Esophagus muscularis mucosa (tissue), 4 donors: ENCODE data around the gene PROZ. TPM values are rescaled to one million over a fixed set of nuclear protein-coding genes. Genes with fewer than 3 reads are reported as not detected.

Experiments
- DNase-seq: peaks from one replicate; pipeline ENCODE4 v3.0.0-alpha.2; 2017; ENCODE audit errors: extremely low spot score
- H3K27ac ChIP-seq, 4 donors: fragments of 200-600 bp; sonication (generic); replicated peaks in 1 of 4; 1 replicate in 3 of 4; 2 replicates in 1 of 4; pipeline ENCODE4 v1.5.1; 2016 to 2019; ENCODE audit warnings: mild to moderate bottlenecking in 1 of 4
- H3K27me3 ChIP-seq, 4 donors: fragments of 200-600 bp; sonication (generic); one replicate each; pipeline versions ENCODE4 v1.5.1 to v1.6.0; 2016 to 2019
- H3K36me3 ChIP-seq, 4 donors: fragments of 200-600 bp; sonication (generic); one replicate each; pipeline ENCODE4 v1.5.1; 2016 to 2019
- H3K4me1 ChIP-seq, 4 donors: fragments of 200-600 bp; sonication (generic); one replicate each; pipeline ENCODE4 v1.5.1; 2016 to 2019
- H3K4me3 ChIP-seq, 4 donors: fragments of 200-600 bp; sonication (generic); 1 replicate in 2 of 4; 2 replicates in 2 of 4; pipeline ENCODE4 v1.5.1; 2016 to 2019; ENCODE audit warnings: mild to moderate bottlenecking in 4 of 4, moderate library complexity in 1 of 4
- H3K9me3 ChIP-seq, 4 donors: fragments of 200-600 bp; sonication (generic); 1 replicate in 3 of 4; 2 replicates in 1 of 4; pipeline ENCODE4 v1.5.1; 2016 to 2019
- EP300 ChIP-seq: sonication (generic); formaldehyde crosslinking; IDR thresholded peaks from one replicate; pipeline ENCODE4 v1.6.1; 2017; ENCODE audit warnings: antibody characterized with exemption
- POLR2A ChIP-seq: fragments of 450-650 bp; IDR thresholded peaks from one replicate; pipeline ENCODE4 v1.6.1; 2017; ENCODE audit warnings: antibody characterized with exemption, moderate library complexity, mild to moderate bottlenecking, low read depth
- POLR2AphosphoS5 ChIP-seq, 2 donors: sonication (generic); formaldehyde crosslinking; IDR thresholded peaks; one replicate each; pipeline ENCODE4 v1.6.1; 2017; ENCODE audit warnings: antibody characterized with exemption in 2 of 2
- WGBS: methylation state at CpG from one replicate; pipeline ENCODE4 v1.1.5; 2018; 5-methylcytosine and 5-hydroxymethylcytosine counted together
- intact Hi-C: fragments of 100-400 bp; cut with DNase I; formaldehyde crosslinking; loops from one replicate; pipeline ENCODE4 v1.15.1; 2023
- total RNA-seq, 4 donors: library from RNA; depleted of rRNA; stranded (reverse); fragments of >200 nt; gene quantifications; one replicate each; pipeline versions ENCODE4 v1.1.0 to v1.2.1, GENCODE V29; 2016
- TF ChIP-seq, protein P1 (sequence below), 3 experiments: fragments of 200-600 bp in 2 of 3; fragments of 450-650 bp in 1 of 3; sonication (generic) in 2 of 3; IDR thresholded peaks; one replicate each; pipeline ENCODE4 v1.5.1; 2017 to 2019; ENCODE audit warnings: antibody characterized with exemption in 3 of 3, mild to moderate bottlenecking in 2 of 3, moderate library complexity in 1 of 3

The PROZ gene
- total RNA-seq, 4 donors from 2014 or later: not detected

DNA sequence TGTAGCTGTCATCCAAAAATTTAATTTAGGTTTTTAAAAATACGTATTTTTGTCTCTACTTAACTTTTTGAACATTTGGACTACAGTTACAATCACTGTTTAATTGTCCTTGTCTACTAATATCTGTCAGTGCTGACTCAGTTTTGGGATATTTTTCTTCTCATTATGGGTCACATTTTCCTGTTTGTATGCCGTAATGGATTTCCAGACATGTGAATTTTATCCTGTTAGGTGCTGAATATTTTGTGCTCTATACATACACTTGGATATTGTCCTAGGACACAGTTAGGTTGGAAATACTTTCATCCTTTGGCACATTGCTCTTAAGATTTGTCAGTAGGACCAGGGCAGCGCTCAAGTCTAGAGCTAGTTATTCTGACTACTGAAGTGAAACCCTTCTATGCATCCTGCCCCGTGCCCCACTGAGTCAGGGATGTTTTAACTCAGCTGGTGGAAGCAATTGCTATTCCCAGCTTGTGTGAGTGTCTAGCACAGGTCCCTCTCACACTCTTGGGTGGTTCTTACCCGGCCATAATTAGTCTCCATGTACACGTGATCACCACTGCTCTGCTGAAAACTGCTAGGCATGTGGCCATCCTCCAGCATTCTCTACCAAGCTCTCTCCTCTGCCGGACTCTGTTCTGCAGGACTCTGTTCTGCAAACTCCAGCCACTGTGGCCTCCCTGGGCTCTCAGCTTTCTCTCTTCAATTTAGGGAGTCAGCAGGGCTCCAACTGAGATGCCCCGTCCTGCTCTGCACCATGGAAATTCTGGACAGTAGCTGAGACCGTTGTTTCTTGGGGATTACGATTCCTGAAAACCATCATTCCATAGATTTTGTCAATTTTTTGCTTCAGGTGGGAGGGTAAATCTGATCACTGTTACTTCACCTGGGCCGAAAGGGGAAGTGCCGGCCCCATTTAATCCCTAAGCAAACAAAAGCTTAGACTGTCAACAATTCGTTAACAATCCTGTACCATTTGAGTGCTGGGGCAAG lies 11.1 kb downstream of the PROZ start:
- H3K4me1 ChIP-seq: peaks cover 0 to 3% (median 0%) of the 10 kb centered on the region in 4 donors
- intact Hi-C loops: no loop called here
- H3K9me3 ChIP-seq: no peaks in the 10 kb centered on the region
- H3K36me3 ChIP-seq: peaks cover 0 to 50% (median 19%) of the 10 kb centered on the region in 4 donors
- 92% methylated on average over 13 of the region's 13 CpGs for WGBS
- H3K27ac ChIP-seq: no peak overlapping the region
- DNase-seq: no peak
- H3K27me3 ChIP-seq: no peaks in the 10 kb centered on the region
- TF ChIP-seq EP300 (no peak), POLR2AphosphoS5 (IDR thresholded peaks at IDR 0.05) (no peak), POLR2A (no peak)
- TF ChIP-seq, protein P1, sequence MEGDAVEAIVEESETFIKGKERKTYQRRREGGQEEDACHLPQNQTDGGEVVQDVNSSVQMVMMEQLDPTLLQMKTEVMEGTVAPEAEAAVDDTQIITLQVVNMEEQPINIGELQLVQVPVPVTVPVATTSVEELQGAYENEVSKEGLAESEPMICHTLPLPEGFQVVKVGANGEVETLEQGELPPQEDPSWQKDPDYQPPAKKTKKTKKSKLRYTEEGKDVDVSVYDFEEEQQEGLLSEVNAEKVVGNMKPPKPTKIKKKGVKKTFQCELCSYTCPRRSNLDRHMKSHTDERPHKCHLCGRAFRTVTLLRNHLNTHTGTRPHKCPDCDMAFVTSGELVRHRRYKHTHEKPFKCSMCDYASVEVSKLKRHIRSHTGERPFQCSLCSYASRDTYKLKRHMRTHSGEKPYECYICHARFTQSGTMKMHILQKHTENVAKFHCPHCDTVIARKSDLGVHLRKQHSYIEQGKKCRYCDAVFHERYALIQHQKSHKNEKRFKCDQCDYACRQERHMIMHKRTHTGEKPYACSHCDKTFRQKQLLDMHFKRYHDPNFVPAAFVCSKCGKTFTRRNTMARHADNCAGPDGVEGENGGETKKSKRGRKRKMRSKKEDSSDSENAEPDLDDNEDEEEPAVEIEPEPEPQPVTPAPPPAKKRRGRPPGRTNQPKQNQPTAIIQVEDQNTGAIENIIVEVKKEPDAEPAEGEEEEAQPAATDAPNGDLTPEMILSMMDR (IDR thresholded peaks at IDR 0.05): no peak
- H3K4me3 ChIP-seq: no peak overlapping the region

DNA sequence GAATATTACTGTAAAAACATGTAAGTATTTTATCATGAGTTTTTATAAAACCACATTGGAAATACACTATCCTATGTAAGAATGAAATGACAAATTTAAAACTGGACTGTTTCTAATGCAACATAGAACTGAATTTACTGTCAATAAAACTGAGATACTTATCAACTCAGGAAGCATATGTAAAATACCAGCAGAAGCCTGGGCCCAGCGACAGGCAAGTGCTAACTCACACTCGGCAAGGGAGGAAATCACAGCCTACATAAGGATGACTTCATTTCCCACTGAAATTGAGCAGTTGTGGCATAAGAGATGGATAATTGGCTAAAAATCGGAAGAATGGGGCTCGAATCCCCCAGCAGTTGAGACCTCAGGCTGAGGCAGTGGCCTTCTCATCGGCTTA lies 12.1 kb downstream of the PROZ start:
- H3K4me1 ChIP-seq: peaks cover 0 to 3% (median 0%) of the 10 kb centered on the region in 4 donors
- H3K27me3 ChIP-seq: no peaks in the 10 kb centered on the region
- H3K4me3 ChIP-seq: no peak overlapping the region
- H3K9me3 ChIP-seq: no peaks in the 10 kb centered on the region
- H3K27ac ChIP-seq: no peak overlapping the region
- intact Hi-C loops: no loop called here
- DNase-seq: no peak
- WGBS: 73% methylated on average over 5 of the region's 5 CpGs
- TF ChIP-seq, protein P1 (IDR thresholded peaks at IDR 0.05): no peak
- TF ChIP-seq EP300: no peak
- TF ChIP-seq POLR2AphosphoS5 (IDR thresholded peaks at IDR 0.05): no peak
- no peak for TF ChIP-seq POLR2A
- peaks cover 5 to 60% (median 28%) of the 10 kb centered on the region in 4 donors for H3K36me3 ChIP-seq

DNA sequence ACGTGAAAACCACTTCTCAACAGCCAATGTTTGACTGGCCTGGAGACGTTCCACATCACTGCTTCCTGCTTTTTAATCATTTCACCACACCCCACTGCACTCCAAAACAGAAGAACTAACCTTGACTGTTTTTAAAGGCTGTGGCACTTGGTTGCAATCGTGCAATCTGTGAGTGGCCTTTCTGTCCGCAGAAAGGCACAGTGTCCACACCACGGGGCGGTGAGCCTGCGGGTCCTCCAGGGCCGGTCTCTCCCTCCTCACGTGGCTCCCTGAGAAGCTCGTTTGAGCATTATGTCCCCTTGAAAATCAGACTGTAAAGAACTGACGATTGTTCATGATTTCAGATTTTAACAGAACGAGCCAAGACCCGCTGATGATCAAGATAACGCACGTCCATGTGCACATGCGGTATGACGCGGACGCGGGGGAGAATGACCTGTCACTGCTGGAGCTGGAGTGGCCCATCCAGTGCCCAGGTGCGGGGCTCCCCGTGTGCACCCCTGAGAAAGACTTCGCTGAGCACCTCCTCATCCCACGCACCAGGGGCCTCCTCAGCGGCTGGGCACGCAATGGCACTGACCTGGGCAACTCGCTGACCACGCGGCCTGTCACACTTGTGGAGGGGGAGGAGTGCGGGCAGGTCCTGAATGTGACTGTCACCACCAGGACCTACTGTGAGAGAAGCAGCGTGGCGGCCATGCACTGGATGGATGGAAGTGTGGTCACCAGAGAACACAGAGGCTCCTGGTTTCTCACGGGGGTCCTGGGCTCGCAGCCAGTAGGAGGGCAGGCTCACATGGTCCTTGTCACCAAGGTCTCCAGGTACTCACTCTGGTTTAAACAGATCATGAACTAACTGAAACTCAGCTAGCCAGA lies 13.0 kb downstream of the PROZ start:
- no peak overlapping the region for H3K4me3 ChIP-seq
- peaks cover 12 to 70% (median 38%) of the 10 kb centered on the region in 4 donors for H3K36me3 ChIP-seq
- H3K27me3 ChIP-seq: no peaks in the 10 kb centered on the region
- WGBS: 92% methylated on average over 26 of the region's 34 CpGs
- intact Hi-C loops: no loop called here
- DNase-seq: no peak
- no peaks in the 10 kb centered on the region for H3K9me3 ChIP-seq
- TF ChIP-seq, protein P1 (IDR thresholded peaks at IDR 0.05): no peak
- H3K27ac ChIP-seq: no peak overlapping the region
- peaks cover 0 to 3% (median 0%) of the 10 kb centered on the region in 4 donors for H3K4me1 ChIP-seq

DNA sequence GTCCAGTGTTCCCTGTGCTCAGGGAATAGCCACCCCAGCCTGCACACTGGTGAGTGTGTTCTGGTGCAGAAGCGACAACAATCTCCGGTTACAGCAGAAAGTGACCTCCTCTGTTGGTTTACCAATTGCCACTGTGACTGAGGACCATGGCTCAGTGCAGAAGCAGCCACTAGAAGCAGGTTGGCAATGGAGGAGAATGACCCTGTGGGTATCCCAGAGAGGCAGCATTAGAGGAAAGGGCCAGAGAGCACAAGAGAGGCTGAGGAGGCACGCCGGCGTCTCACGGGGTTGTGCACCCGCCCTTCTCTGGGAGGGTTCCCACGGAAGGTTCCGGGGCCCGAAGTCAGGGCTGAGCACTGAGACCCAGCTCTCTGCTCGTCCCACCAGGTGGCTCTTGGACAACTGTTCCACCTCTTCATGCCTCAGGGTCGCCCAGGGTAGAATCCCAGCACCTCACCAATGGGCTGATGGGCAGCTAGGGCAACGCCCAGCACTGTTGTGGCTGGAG lies 14.0 kb downstream of the PROZ start:
- Histone ChIP-seq H3K27me3 (no peaks in the 10 kb centered on the region), H3K4me1 (peaks cover 0 to 3% (median 0%) of the 10 kb centered on the region in 4 donors), H3K36me3 (peaks cover 22 to 79% (median 47%) of the 10 kb centered on the region in 4 donors), H3K27ac (no peak overlapping the region), H3K4me3 (no peak overlapping the region), H3K9me3 (no peaks in the 10 kb centered on the region)
- DNase-seq: no peak
- intact Hi-C loops: no loop called here
- no peak for TF ChIP-seq POLR2A
- 100% methylated on average over 2 of the region's 13 CpGs for whole genome bisulfite sequencing

DNA sequence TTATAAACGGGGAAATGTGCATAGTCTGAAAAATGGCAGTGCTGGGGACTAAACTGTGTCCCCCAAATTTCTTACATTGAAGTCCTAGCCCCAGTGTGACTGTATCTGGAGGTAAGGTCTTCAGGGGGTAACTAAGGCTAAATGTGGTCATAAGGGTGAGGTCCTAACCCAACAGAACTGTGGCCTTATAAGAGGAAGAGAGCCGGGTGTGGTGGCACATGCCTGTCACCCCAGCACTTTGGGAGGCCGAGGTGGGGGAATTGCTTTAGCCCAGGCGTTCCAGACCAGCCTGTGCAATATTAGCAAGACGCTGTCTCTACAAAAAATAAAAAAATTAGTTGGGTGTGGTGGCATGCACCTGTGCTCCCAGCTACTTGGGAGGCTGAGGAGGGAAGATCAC lies 17.8 kb downstream of the PROZ start:
- DNase-seq: no peak
- Histone ChIP-seq H3K4me3 (no peak overlapping the region), H3K36me3 (peaks cover 54 to 96% (median 78%) of the 10 kb centered on the region in 4 donors), H3K27ac (no peak overlapping the region), H3K4me1 (peaks cover 0 to 17% (median 12%) of the 10 kb centered on the region in 4 donors), H3K27me3 (no peaks in the 10 kb centered on the region), H3K9me3 (no peaks in the 10 kb centered on the region)
- TF ChIP-seq EP300 (no peak), POLR2A (no peak), POLR2AphosphoS5 (IDR thresholded peaks at IDR 0.05) (no peak)
- TF ChIP-seq, protein P1 (IDR thresholded peaks at IDR 0.05): no peak
- WGBS: 92% methylated on average over 5 of the region's 5 CpGs
- intact Hi-C loops: no loop called here
